ENCODE results near the gene CEP72. TPM values are rescaled to one million over a fixed set of nuclear protein-coding genes. Genes with fewer than 3 reads are reported as not detected.

CEP72 gene
- polyA plus RNA-seq, 1 experiment = 1.7 TPM

GRCh38 chr5:570886-571285 is 41.3 kb upstream of the CEP72 start:
- DNase-seq (ENCODE audit: low read depth) = no peak
- H3K36me3 ChIP-seq (ENCODE audit: control insufficient read depth, insufficient read depth, low read length) = no peaks in the 10 kb centered on the region
- peaks cover 28% of the 10 kb centered on the region for H3K27me3 ChIP-seq (ENCODE audit: control insufficient read depth, insufficient read depth, low read length)
- no peak for TF ChIP-seq CTCF (IDR thresholded peaks at IDR 0.05; ENCODE audit: insufficient read depth, low read depth, low read length)
- ChIA-PET CTCF (no interaction called here), POLR2A (no interaction called here)
- H3K4me3 ChIP-seq (ENCODE audit: low read depth, low read length) = no peak overlapping the region

- H3K4me3 ChIP-seq (ENCODE audit: low read depth, low read length) = no peak overlapping the region
- no peak for DNase-seq (ENCODE audit: low read depth)
- no peaks in the 10 kb centered on the region for H3K36me3 ChIP-seq (ENCODE audit: control insufficient read depth, insufficient read depth, low read length)
- TF ChIP-seq CTCF (IDR thresholded peaks at IDR 0.05; ENCODE audit: insufficient read depth, low read depth, low read length) = no peak
- CTCF ChIA-PET = no interaction called here
- H3K27me3 ChIP-seq (ENCODE audit: control insufficient read depth, insufficient read depth, low read length) = peaks cover 25% of the 10 kb centered on the region
- POLR2A ChIA-PET = no interaction called here
Observed at GRCh38 chr5:571791-572190, 40.3 kb upstream of the CEP72 start.

GRCh38 chr5:572398-573019 is 39.6 kb upstream of the CEP72 start:
- ChIA-PET CTCF (no interaction called here), POLR2A (no interaction called here)
- peaks cover 20% of the 10 kb centered on the region for H3K27me3 ChIP-seq (ENCODE audit: control insufficient read depth, insufficient read depth, low read length)
- no peak for TF ChIP-seq CTCF (IDR thresholded peaks at IDR 0.05; ENCODE audit: insufficient read depth, low read depth, low read length)
- no peak for DNase-seq (ENCODE audit: low read depth)
- no peaks in the 10 kb centered on the region for H3K36me3 ChIP-seq (ENCODE audit: control insufficient read depth, insufficient read depth, low read length)
- no peak overlapping the region for H3K4me3 ChIP-seq (ENCODE audit: low read depth, low read length)

GRCh38 chr5:573206-573605 is 38.9 kb upstream of the CEP72 start:
- POLR2A ChIA-PET = no interaction called here
- TF ChIP-seq CTCF (IDR thresholded peaks at IDR 0.05; ENCODE audit: insufficient read depth, low read depth, low read length) = no peak
- peaks cover 16% of the 10 kb centered on the region for H3K27me3 ChIP-seq (ENCODE audit: control insufficient read depth, insufficient read depth, low read length)
- no peaks in the 10 kb centered on the region for H3K36me3 ChIP-seq (ENCODE audit: control insufficient read depth, insufficient read depth, low read length)
- CTCF ChIA-PET = no interaction called here
- DNase-seq (ENCODE audit: low read depth) = no peak
- no peak overlapping the region for H3K4me3 ChIP-seq (ENCODE audit: low read depth, low read length)

GRCh38 chr5:573976-574375 is 38.2 kb upstream of the CEP72 start:
- H3K4me3 ChIP-seq (ENCODE audit: low read depth, low read length) = no peak overlapping the region
- no peak for DNase-seq (ENCODE audit: low read depth)
- POLR2A ChIA-PET = no interaction called here
- H3K36me3 ChIP-seq (ENCODE audit: control insufficient read depth, insufficient read depth, low read length) = no peaks in the 10 kb centered on the region
- no peak for TF ChIP-seq CTCF (IDR thresholded peaks at IDR 0.05; ENCODE audit: insufficient read depth, low read depth, low read length)
- H3K27me3 ChIP-seq (ENCODE audit: control insufficient read depth, insufficient read depth, low read length) = peaks cover 17% of the 10 kb centered on the region
- CTCF ChIA-PET = no interaction called here
